Inflammatory macrophage treated with lipopolysaccharide for 1 hour (primary cell): ENCODE measurements around the gene SLC4A4.

Experiments
- DNase-seq, 2 donors: peaks; one replicate each; pipeline ENCODE4 v3.0.0-alpha.2; 2020 to 2022

The SLC4A4 gene

GRCh38 chr4:71607780-71608677, 269.2 kb downstream of the SLC4A4 start:
- no peak for DNase-seq

- no peak for DNase-seq
Observed at GRCh38 chr4:71608678-71609071, 269.9 kb downstream of the SLC4A4 start.

- DNase-seq = no peak
Observed at GRCh38 chr4:71609167-71609566, 270.3 kb downstream of the SLC4A4 start.

GRCh38 chr4:71609651-71610050, 270.8 kb downstream of the SLC4A4 start:
- no peak for DNase-seq

GRCh38 chr4:71614621-71615020, 275.8 kb downstream of the SLC4A4 start:
- DNase-seq = no peak

GRCh38 chr4:71616168-71616811, 277.5 kb downstream of the SLC4A4 start:
- DNase-seq = no peak
